Endothelial cell of umbilical vein (primary cell): Measurements from ENCODE around the gene TIPRL. TPM values are rescaled to one million over a fixed set of nuclear protein-coding genes. Genes with fewer than 3 reads are reported as not detected.

Source experiments
- BruUV-seq: library from RNA; stranded (reverse); fragments of 400-500 nt; replicated peaks from 2 replicates; lab custom pipeline; 2021; lab: Mats Ljungman, UMichigan
- CTCF ChIA-PET: fragments of 300-600, 350-600 bp; sonication (Branson Sonifier 250); formaldehyde crosslinking; loops from one replicate; lab custom pipeline; 2021; ENCODE audit warnings: antibody characterized with exemption, inconsistent platforms; lab: Charles Lee
- POLR2A ChIA-PET: fragments of 300-600, 350-600 bp; sonication (Branson Sonifier 250); formaldehyde crosslinking; loops from one replicate; lab custom pipeline; 2021; ENCODE audit warnings: antibody characterized with exemption, inconsistent platforms; lab: Charles Lee
- DNase-seq: peaks from one replicate; pipeline ENCODE4 v3.0.0-alpha.2; 2011; ENCODE audit warnings: low read depth, low spot score
- FAIRE-seq: peaks from 2 replicates; lab custom pipeline; 2011; peaks lifted over from hg19 to GRCh38; lab: Jason Lieb, UNC
- H2AFZ ChIP-seq: 2 replicates; pipeline ENCODE4 v1.6.0; 2012; ENCODE audit warnings: low read depth, low read length, control low read depth, inconsistent platforms
- H3K27ac ChIP-seq: 2 replicates; pipeline ENCODE4 v1.5.1; 2011; ENCODE audit warnings: low read depth, mild to moderate bottlenecking, control low read depth, low read length, moderate library complexity; ENCODE audit not compliant: insufficient read depth
- H3K27me3 ChIP-seq, 2 experiments: 2 replicates each; pipeline versions ENCODE4 v1.6.0 to v1.6.1; 2011; ENCODE audit warnings: low read length in 2 of 2, mixed read lengths in 1 of 2; ENCODE audit not compliant: control insufficient read depth in 2 of 2, insufficient read depth in 2 of 2
- H3K36me3 ChIP-seq, 2 experiments: 2 replicates in 1 of 2; 3 replicates in 1 of 2; pipeline ENCODE4 v1.5.1; 2011; ENCODE audit warnings: low read length in 2 of 2, mild to moderate bottlenecking in 1 of 2, moderate library complexity in 1 of 2; ENCODE audit not compliant: control insufficient read depth in 2 of 2, insufficient read depth in 2 of 2; ENCODE audit errors: extremely low read depth in 1 of 2
- H3K4me1 ChIP-seq: 3 replicates; pipeline ENCODE4 v1.5.1; 2011; ENCODE audit warnings: mild to moderate bottlenecking, low read length; ENCODE audit not compliant: control insufficient read depth, insufficient read depth; ENCODE audit errors: extremely low read depth
- H3K4me2 ChIP-seq: 2 replicates; pipeline ENCODE4 v1.6.1; 2011; ENCODE audit warnings: low read length, control low read depth, mixed read lengths; ENCODE audit not compliant: insufficient read depth
- H3K4me3 ChIP-seq, 3 experiments: fragments of 200-600 bp in 1 of 3; sonication (generic), shearing (Covaris generic) in 1 of 3; replicated peaks in 1 of 3; 2 replicates each; pipeline ENCODE4 v1.5.1; 2011 to 2016; ENCODE audit warnings: control low read depth in 3 of 3, low read length in 3 of 3, mild to moderate bottlenecking in 2 of 3, inconsistent platforms in 1 of 3, low read depth in 1 of 3, moderate library complexity in 1 of 3; ENCODE audit not compliant: insufficient read depth in 1 of 3
- H3K79me2 ChIP-seq: 2 replicates; pipeline ENCODE4 v1.6.0; 2012; ENCODE audit warnings: low read length, inconsistent platforms; ENCODE audit not compliant: control insufficient read depth, insufficient read depth
- H3K9ac ChIP-seq: replicated peaks from 2 replicates; pipeline ENCODE3; 2011; ENCODE audit warnings: low read length, control low read depth; ENCODE audit not compliant: insufficient read depth; ENCODE audit errors: extremely low read depth
- H3K9me1 ChIP-seq: replicated peaks from 3 replicates; pipeline ENCODE4 v1.6.0; 2011; ENCODE audit warnings: mild to moderate bottlenecking, low read length; ENCODE audit not compliant: control insufficient read depth, insufficient read depth; ENCODE audit errors: extremely low read depth
- H3K9me3 ChIP-seq: replicated peaks from 2 replicates; pipeline ENCODE4 v1.5.1; 2012; ENCODE audit warnings: low read length, inconsistent platforms; ENCODE audit not compliant: control insufficient read depth, insufficient read depth
- H4K20me1 ChIP-seq: replicated peaks from 2 replicates; pipeline ENCODE3; 2011; ENCODE audit warnings: mild to moderate bottlenecking, low read length; ENCODE audit not compliant: control insufficient read depth, insufficient read depth; ENCODE audit errors: extremely low read depth
- CTCF ChIP-seq, 2 donors: IDR thresholded peaks; 1 replicate in 1 of 2; 2 replicates in 1 of 2; pipeline ENCODE4 v1.5.1; 2011; ENCODE audit warnings: low read length in 2 of 2, mild to moderate bottlenecking in 2 of 2, moderate library complexity in 2 of 2, control low read depth in 1 of 2, inconsistent platforms in 1 of 2, low read depth in 1 of 2; ENCODE audit not compliant: insufficient read depth in 1 of 2; ENCODE audit errors: extremely low read depth in 1 of 2
- EZH2 ChIP-seq: IDR thresholded peaks from 2 replicates; pipeline ENCODE4 v1.6.1; 2012; ENCODE audit warnings: borderline replicate concordance, low read depth, mild to moderate bottlenecking, moderate library complexity, low read length, inconsistent platforms; ENCODE audit not compliant: severe bottlenecking
- FOS ChIP-seq: IDR thresholded peaks from 2 replicates; pipeline ENCODE4 v1.6.1; 2011; ENCODE audit warnings: mild to moderate bottlenecking, low read length, moderate library complexity, borderline replicate concordance; ENCODE audit not compliant: insufficient read depth
- GATA2 ChIP-seq: IDR thresholded peaks from 2 replicates; pipeline ENCODE4 v1.7.0; 2011; ENCODE audit warnings: low read depth, mild to moderate bottlenecking, moderate library complexity, mixed read lengths, low read length; ENCODE audit not compliant: insufficient read length, insufficient read depth
- JUN ChIP-seq: IDR thresholded peaks from 2 replicates; pipeline ENCODE4 v1.6.1; 2011; ENCODE audit warnings: borderline replicate concordance, low read depth; ENCODE audit not compliant: insufficient read length, insufficient read depth
- MAX ChIP-seq: IDR thresholded peaks from 2 replicates; pipeline ENCODE4 v1.6.1; 2011; ENCODE audit not compliant: insufficient read depth, insufficient read length
- MYC ChIP-seq: IDR thresholded peaks from one replicate; pipeline ENCODE4 v1.6.1; 2011; ENCODE audit warnings: mild to moderate bottlenecking, low read depth, low read length
- POLR2AphosphoS5 ChIP-seq: IDR thresholded peaks from 2 replicates; pipeline ENCODE4 v1.6.1; 2012; ENCODE audit warnings: low read depth, mild to moderate bottlenecking, control low read depth, low read length, moderate library complexity; ENCODE audit not compliant: insufficient read depth
- dilution Hi-C: fragments of 300-500 bp; cut with MboI; formaldehyde crosslinking; loops from one replicate; pipeline ENCODE4 v1.15.0; 2019; ENCODE audit warnings: low sequenced_read_pairs; ENCODE audit not compliant: extremely low pct_ligation_motif_present
- intact Hi-C: fragments of 100-400 bp; cut with micrococcal nuclease; formaldehyde crosslinking; loops from one replicate; pipeline ENCODE4 v1.10.0; 2022
- polyA plus RNA-seq, 4 experiments: library from polyadenylated mRNA; depleted of rRNA in 3 of 4; stranded (reverse) in 3 of 4; unstranded in 1 of 4; fragments of >200 nt; gene quantifications; 2 replicates each; pipeline versions ENCODE4 v1.2.1 to v1.2.3, GENCODE V29; 2011 to 2012; ENCODE audit warnings: missing spikeins in 1 of 4
- total RNA-seq: library from RNA; stranded (reverse); gene quantifications from 2 replicates; pipeline ENCODE4 v1.2.3, GENCODE V29; 2021

TIPRL gene
- total and polyA plus RNA-seq, 2 donors (not counting 3 experiments of a cell fraction or from before 2014, with no cell fraction given): 14.0 to 45.8 TPM

GRCh38 chr1:168235937-168236336 is 57.2 kb downstream of the TIPRL start:
- H3K9ac ChIP-seq: no peak overlapping the region
- TF ChIP-seq FOS (no peak), MYC (no peak), EZH2 (no peak), CTCF (IDR thresholded peaks at IDR 0.05; ENCODE audit: extremely low read depth in 1 of 2, insufficient read depth in 1 of 2, low read depth in 1 of 2, low read length in 2 of 2) (no peak), POLR2AphosphoS5 (no peak), JUN (no peak), GATA2 (no peak), MAX (no peak)
- intact Hi-C loops: loop anchor here (1.0 to 5.0 kb wide), 3 partner anchors 86 to 339 kb away; no protein-coding TSS in a partner anchor
- H3K36me3 ChIP-seq: peaks cover 19 to 26% of the 10 kb centered on the region in 2 experiments
- no peak for FAIRE-seq
- H3K4me2 ChIP-seq: no peak overlapping the region
- no TSS peak for BruUV-seq
- no peaks in the 10 kb centered on the region for H3K9me1 ChIP-seq
- H3K9me3 ChIP-seq: no peaks in the 10 kb centered on the region
- H3K4me3 ChIP-seq: no peak overlapping the region
- H3K27ac ChIP-seq: no peak overlapping the region
- ChIA-PET CTCF (interaction anchor here (0.6 to 4.4 kb wide), 50 partner anchors 9 to 329 kb away, joined by 3 to 90 read pairs (median 6); partner anchors contain the start of genes SFT2D2 and TBX19), POLR2A (no interaction called here)
- dilution Hi-C loops: no loop called here
- H4K20me1 ChIP-seq: no peaks in the 10 kb centered on the region
- peaks cover 4% of the 10 kb centered on the region for H3K79me2 ChIP-seq
- no peaks in the 10 kb centered on the region for H3K27me3 ChIP-seq
- DNase-seq: no peak
- H3K4me1 ChIP-seq: no peaks in the 10 kb centered on the region
- H2AFZ ChIP-seq: no peak overlapping the region
